HEK293 (cell line): ENCODE measurements around the gene STK4.

Experiments
- CTCF ChIA-PET: fragments of 350-600 bp; formaldehyde crosslinking; extraction: SDS; loops from one replicate; lab custom pipeline; 2021; ENCODE audit warnings: antibody characterized with exemption; lab: Yijun Ruan, JAX
- POLR2A ChIA-PET: fragments of 300-600 bp; formaldehyde crosslinking; extraction: SDS; loops from one replicate; lab custom pipeline; 2020; ENCODE audit warnings: antibody characterized with exemption, inconsistent platforms; lab: Yijun Ruan, JAX
- H3K27ac ChIP-seq: fragments of 200-500 bp; sonication (Bioruptor generic); 2 replicates; pipeline ENCODE4 v1.5.1; 2014; ENCODE audit warnings: low read depth, low read length, control low read depth, inconsistent platforms; ENCODE audit errors: extremely low read depth
- H3K36me3 ChIP-seq, 2 experiments: fragments of 200-500 bp in 1 of 2; sonication (Bioruptor generic) in 1 of 2; 1 replicate in 1 of 2; 2 replicates in 1 of 2; pipeline ENCODE4 v1.5.1; 2014 to 2017; ENCODE audit warnings: inconsistent platforms in 2 of 2, low read length in 2 of 2; ENCODE audit not compliant: control insufficient read depth in 2 of 2, insufficient read depth in 1 of 2
- H3K4me1 ChIP-seq: fragments of 200-500 bp; sonication (Bioruptor generic); 2 replicates; pipeline ENCODE4 v1.5.1; 2014; ENCODE audit warnings: mild to moderate bottlenecking, low read length, inconsistent platforms; ENCODE audit not compliant: control insufficient read depth, insufficient read depth
- H3K4me3 ChIP-seq: 2 replicates; pipeline ENCODE4 v1.5.1; 2011; ENCODE audit warnings: low read depth, mild to moderate bottlenecking, control low read depth, low read length, moderate library complexity
- H3K9me3 ChIP-seq: fragments of 200-500 bp; sonication (Bioruptor generic); 2 replicates; pipeline ENCODE4 v1.5.1; 2014; ENCODE audit warnings: low read depth, low read length, inconsistent platforms; ENCODE audit not compliant: control insufficient read depth, insufficient read depth
- EGR2 ChIP-seq: fragments of 450-650 bp; formaldehyde crosslinking; IDR thresholded peaks from 2 replicates; pipeline ENCODE4 v1.5.1; 2016; ENCODE audit warnings: low read depth, missing biosample characterization, missing genetic modification characterization
- ELK4 ChIP-seq: IDR thresholded peaks from 2 replicates; pipeline ENCODE4 v1.6.1; 2011; ENCODE audit warnings: mild to moderate bottlenecking, low read depth, low read length, borderline replicate concordance
- KLF7 ChIP-seq: fragments of 450-650 bp; formaldehyde crosslinking; IDR thresholded peaks from 2 replicates; pipeline ENCODE4 v1.5.1; 2016; ENCODE audit warnings: missing biosample characterization, missing genetic modification characterization, borderline replicate concordance
- PRDM2 ChIP-seq: fragments of 450-650 bp; formaldehyde crosslinking; IDR thresholded peaks from 2 replicates; pipeline ENCODE4 v1.5.1; 2016; ENCODE audit warnings: missing biosample characterization, missing genetic modification characterization, borderline replicate concordance
- SCRT1 ChIP-seq: fragments of 450-650 bp; formaldehyde crosslinking; IDR thresholded peaks from 2 replicates; pipeline ENCODE4 v1.5.1; 2016; ENCODE audit warnings: missing biosample characterization, missing genetic modification characterization, borderline replicate concordance
- TRIM28 ChIP-seq: IDR thresholded peaks from 2 replicates; pipeline ENCODE4 v1.6.1; 2011; ENCODE audit warnings: low read length, control low read depth, borderline replicate concordance
- ZBTB20 ChIP-seq: fragments of 450-650 bp; formaldehyde crosslinking; IDR thresholded peaks from 2 replicates; pipeline ENCODE4 v1.5.1; 2016; ENCODE audit warnings: missing biosample characterization, missing genetic modification characterization
- ZBTB48 ChIP-seq: fragments of 450-650 bp; formaldehyde crosslinking; IDR thresholded peaks from 2 replicates; pipeline ENCODE4 v1.5.1; 2016; ENCODE audit warnings: missing biosample characterization, missing genetic modification characterization
- ZIC2 ChIP-seq: fragments of 450-650 bp; formaldehyde crosslinking; IDR thresholded peaks from 2 replicates; pipeline ENCODE4 v1.5.1; 2016; ENCODE audit warnings: missing biosample characterization, missing genetic modification characterization
- ZNF10 ChIP-seq: fragments of 450-650 bp; formaldehyde crosslinking; IDR thresholded peaks from 2 replicates; pipeline ENCODE4 v1.5.1; 2017; ENCODE audit warnings: missing biosample characterization, missing genetic modification characterization
- ZNF112 ChIP-seq: fragments of 450-650 bp; formaldehyde crosslinking; IDR thresholded peaks from 2 replicates; pipeline ENCODE4 v1.5.0; 2017; ENCODE audit warnings: missing biosample characterization, missing genetic modification characterization
- ZNF133 ChIP-seq: fragments of 450-650 bp; formaldehyde crosslinking; IDR thresholded peaks from 2 replicates; pipeline ENCODE4 v1.5.1; 2016; ENCODE audit warnings: missing biosample characterization, missing genetic modification characterization
- ZNF146 ChIP-seq: fragments of 450-650 bp; formaldehyde crosslinking; IDR thresholded peaks from 2 replicates; pipeline ENCODE4 v1.5.1; 2016; ENCODE audit warnings: missing biosample characterization, missing genetic modification characterization
- ZNF155 ChIP-seq: fragments of 450-650 bp; formaldehyde crosslinking; IDR thresholded peaks from 2 replicates; pipeline ENCODE4 v1.5.1; 2016; ENCODE audit warnings: missing biosample characterization, missing genetic modification characterization
- ZNF175 ChIP-seq: fragments of 450-650 bp; formaldehyde crosslinking; IDR thresholded peaks from 2 replicates; pipeline ENCODE4 v1.5.1; 2016; ENCODE audit warnings: missing biosample characterization, missing genetic modification characterization
- ZNF280C ChIP-seq: fragments of 450-650 bp; formaldehyde crosslinking; IDR thresholded peaks from 2 replicates; pipeline ENCODE4 v1.5.1; 2016; ENCODE audit warnings: missing biosample characterization, missing genetic modification characterization
- ZNF341 ChIP-seq: fragments of 450-650 bp; formaldehyde crosslinking; IDR thresholded peaks from 2 replicates; pipeline ENCODE4; 2016; ENCODE audit warnings: low read depth, missing biosample characterization, missing genetic modification characterization
- ZNF394 ChIP-seq: fragments of 450-650 bp; formaldehyde crosslinking; IDR thresholded peaks from 2 replicates; pipeline ENCODE4 v1.5.1; 2016; ENCODE audit warnings: missing biosample characterization, missing genetic modification characterization, mild to moderate bottlenecking, moderate library complexity, borderline replicate concordance
- ZNF530 ChIP-seq: fragments of 450-650 bp; formaldehyde crosslinking; IDR thresholded peaks from 2 replicates; pipeline ENCODE4 v1.5.1; 2016; ENCODE audit warnings: low read depth, missing biosample characterization, missing genetic modification characterization
- ZNF670 ChIP-seq: fragments of 450-650 bp; formaldehyde crosslinking; IDR thresholded peaks from 2 replicates; pipeline ENCODE4 v1.5.1; 2016; ENCODE audit warnings: missing biosample characterization, missing genetic modification characterization, low read depth
- ZNF701 ChIP-seq: fragments of 450-650 bp; formaldehyde crosslinking; IDR thresholded peaks from 2 replicates; pipeline ENCODE4 v1.5.1; 2016; ENCODE audit warnings: missing biosample characterization, missing genetic modification characterization
- ZNF791 ChIP-seq: fragments of 450-650 bp; formaldehyde crosslinking; IDR thresholded peaks from 2 replicates; pipeline ENCODE4 v1.5.1; 2016; ENCODE audit warnings: missing biosample characterization, missing genetic modification characterization
- ZSCAN16 ChIP-seq: fragments of 450-650 bp; formaldehyde crosslinking; IDR thresholded peaks from 2 replicates; pipeline ENCODE4 v1.5.1; 2016; ENCODE audit warnings: missing biosample characterization, missing genetic modification characterization
- ZXDB ChIP-seq: fragments of 450-650 bp; formaldehyde crosslinking; IDR thresholded peaks from 2 replicates; pipeline ENCODE4 v1.5.1; 2016; ENCODE audit warnings: missing biosample characterization, missing genetic modification characterization
- TF ChIP-seq, protein P1 (sequence below): fragments of 450-650 bp; formaldehyde crosslinking; IDR thresholded peaks from 2 replicates; pipeline ENCODE4 v1.5.1; 2016; ENCODE audit warnings: missing biosample characterization, missing genetic modification characterization

The STK4 gene

GRCh38 chr20:45094201-45094600 lies 127.9 kb downstream of the STK4 start:
- H3K4me3 ChIP-seq, result no peak overlapping the region
- POLR2A ChIA-PET, result interaction anchor here (0.7 kb wide), 1 partner anchor 50 kb away, joined by 4 read pairs; no protein-coding TSS in a partner anchor
- no peaks in the 10 kb centered on the region for H3K9me3 ChIP-seq
- H3K27ac ChIP-seq, result no peak overlapping the region
- CTCF ChIA-PET, result interaction anchor here (0.5 to 5.2 kb wide), 13 partner anchors 17 to 683 kb away, joined by 3 to 112 read pairs (median 4); no protein-coding TSS in a partner anchor
- no peak for TF ChIP-seq ZNF155 (tag by site-specific recombination)
- no peak for TF ChIP-seq ZNF394 (tag by site-specific recombination)
- TF ChIP-seq SCRT1 (tag by site-specific recombination), result no peak
- no peak for TF ChIP-seq ZNF791
- TF ChIP-seq ZNF10 (tag by site-specific recombination), result no peak
- TF ChIP-seq ZNF701 (tag by site-specific recombination), result no peak
- no peak for TF ChIP-seq ZNF146 (tag by site-specific recombination)
- no peak for TF ChIP-seq ZNF670
- TF ChIP-seq PRDM2 (tag by site-specific recombination), result no peak
- no peak for TF ChIP-seq KLF7 (tag by site-specific recombination)
- TF ChIP-seq ZXDB (tag by site-specific recombination), result no peak
- TF ChIP-seq ZNF112 (tag by site-specific recombination), result no peak
- TF ChIP-seq TRIM28, result no peak
- no peak for TF ChIP-seq ZSCAN16 (tag by site-specific recombination)
- TF ChIP-seq ZNF530, result no peak
- TF ChIP-seq, protein P1, sequence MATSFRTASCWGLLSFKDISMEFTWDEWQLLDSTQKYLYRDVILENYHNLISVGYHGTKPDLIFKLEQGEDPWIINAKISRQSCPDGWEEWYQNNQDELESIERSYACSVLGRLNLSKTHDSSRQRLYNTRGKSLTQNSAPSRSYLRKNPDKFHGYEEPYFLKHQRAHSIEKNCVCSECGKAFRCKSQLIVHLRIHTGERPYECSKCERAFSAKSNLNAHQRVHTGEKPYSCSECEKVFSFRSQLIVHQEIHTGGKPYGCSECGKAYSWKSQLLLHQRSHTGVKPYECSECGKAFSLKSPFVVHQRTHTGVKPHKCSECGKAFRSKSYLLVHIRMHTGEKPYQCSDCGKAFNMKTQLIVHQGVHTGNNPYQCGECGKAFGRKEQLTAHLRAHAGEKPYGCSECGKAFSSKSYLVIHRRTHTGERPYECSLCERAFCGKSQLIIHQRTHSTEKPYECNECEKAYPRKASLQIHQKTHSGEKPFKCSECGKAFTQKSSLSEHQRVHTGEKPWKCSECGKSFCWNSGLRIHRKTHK (tag by site-specific recombination), result no peak
- H3K36me3 ChIP-seq, result peaks cover 0 to 3% of the 10 kb centered on the region in 2 experiments; a peak in 1 of 3 replicates
- H3K4me1 ChIP-seq, result no peaks in the 10 kb centered on the region

DNA sequence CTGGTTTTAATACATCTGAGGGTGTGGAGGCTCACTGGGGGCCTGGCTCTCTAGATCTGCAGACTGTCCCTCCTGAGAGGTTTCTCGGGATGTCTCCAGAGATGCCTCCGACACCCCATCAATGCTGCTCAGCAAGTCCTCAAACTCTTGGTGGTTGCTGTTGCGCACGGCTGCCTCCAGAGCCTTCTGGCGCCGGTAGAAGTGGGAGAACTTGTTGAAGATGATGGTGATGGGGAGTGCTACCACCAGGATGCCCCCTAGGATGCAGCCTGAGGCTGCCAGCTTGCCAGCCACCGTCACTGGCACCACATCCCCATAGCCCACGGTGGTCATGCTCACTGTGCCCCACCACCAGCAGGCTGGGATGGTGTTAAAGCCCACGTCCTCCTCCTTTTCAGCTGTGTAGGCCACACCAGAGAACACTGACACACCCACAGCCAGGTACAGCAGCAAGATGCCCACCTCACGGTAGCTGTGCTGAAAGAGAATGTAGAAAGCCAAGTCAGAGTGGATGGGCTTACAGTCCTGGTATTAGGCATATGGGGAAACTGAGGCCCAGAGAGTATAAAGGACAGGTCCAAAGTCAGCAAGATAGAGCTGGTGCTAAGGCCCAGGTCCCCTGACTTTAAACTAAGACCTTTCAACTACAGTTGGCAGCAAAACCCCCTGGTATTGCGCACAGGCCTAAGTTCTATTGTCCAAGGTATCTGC lies 128.7 kb downstream of the STK4 start:
- Histone ChIP-seq H3K36me3 (peaks cover 0 to 2% of the 10 kb centered on the region in 2 experiments; a peak in 1 of 3 replicates), H3K4me1 (no peaks in the 10 kb centered on the region), H3K4me3 (no peak overlapping the region), H3K9me3 (no peaks in the 10 kb centered on the region), H3K27ac (no peak overlapping the region)
- ChIA-PET POLR2A (no interaction called here), CTCF (interaction anchor here (0.6 to 5.2 kb wide), 33 partner anchors 8 to 667 kb away, joined by 3 to 112 read pairs (median 7); partner anchors contain the start of gene WFDC5)
- TF ChIP-seq ZNF133 (tag by site-specific recombination) (no peak), ZNF341 (tag by site-specific recombination) (no peak), ZNF280C (tag by site-specific recombination) (no peak), ZBTB20 (tag by site-specific recombination) (no peak), TRIM28 (no peak), ZBTB48 (tag by site-specific recombination) (no peak), EGR2 (no peak), ZIC2 (tag by site-specific recombination) (no peak), ZNF175 (tag by site-specific recombination) (no peak), ELK4 (no peak)
